HepG2 (cell line): ENCODE data around the gene AKAP8.

Source experiments
- SNRNP70 ChIP-seq: fragments of 200-400 bp; formaldehyde crosslinking; IDR thresholded peaks from 2 replicates; pipeline ENCODE4 v1.6.1; 2017; ENCODE audit warnings: mild to moderate bottlenecking, low read depth, low read length, moderate library complexity
- TF ChIP-seq, protein P1 (sequence below): sonication (generic); formaldehyde crosslinking; IDR thresholded peaks from 2 replicates; pipeline ENCODE4 v1.8.0; 2022; ENCODE audit warnings: missing genetic modification reagents, mild to moderate bottlenecking, moderate library complexity, borderline replicate concordance

DNA sequence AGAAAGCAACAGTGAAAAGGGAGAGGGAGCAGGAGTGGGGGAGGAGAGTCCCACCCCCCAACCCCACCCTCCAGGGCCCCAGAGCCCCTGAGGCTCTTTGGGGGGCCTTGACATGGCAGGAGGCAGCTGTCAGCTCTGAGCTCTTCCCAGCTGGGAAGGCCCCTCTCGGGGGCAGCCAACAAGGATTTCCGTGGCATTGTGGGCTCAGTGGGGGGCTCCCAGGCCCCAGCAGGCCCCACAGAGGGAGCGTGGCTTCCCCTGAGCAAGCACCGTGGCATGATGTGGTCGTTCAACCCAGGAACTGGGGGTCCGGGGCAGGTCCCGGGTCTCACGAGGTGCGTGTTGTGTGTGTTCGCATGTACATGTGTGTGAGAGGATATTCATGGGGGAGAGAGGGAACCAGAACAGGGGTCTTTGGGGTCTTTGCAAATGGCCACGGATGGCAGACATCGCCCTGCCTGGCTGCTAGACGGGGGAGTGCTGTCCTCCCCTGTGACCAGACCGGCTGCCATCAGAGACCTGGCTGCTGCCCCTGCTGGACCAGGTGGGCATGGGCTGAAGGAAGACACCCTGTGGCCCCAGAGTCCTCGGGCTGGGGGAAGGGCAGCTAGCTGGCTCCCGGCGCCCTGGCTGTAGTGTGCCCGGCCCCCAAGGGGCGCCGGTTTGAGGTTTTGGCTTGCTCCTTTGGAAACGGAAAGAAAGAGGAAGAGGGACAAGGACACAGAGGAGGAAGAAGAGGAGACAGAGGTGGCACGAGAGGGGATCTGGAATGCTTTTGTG lies 42.9 kb upstream of the AKAP8 start:
- TF ChIP-seq, protein P1, sequence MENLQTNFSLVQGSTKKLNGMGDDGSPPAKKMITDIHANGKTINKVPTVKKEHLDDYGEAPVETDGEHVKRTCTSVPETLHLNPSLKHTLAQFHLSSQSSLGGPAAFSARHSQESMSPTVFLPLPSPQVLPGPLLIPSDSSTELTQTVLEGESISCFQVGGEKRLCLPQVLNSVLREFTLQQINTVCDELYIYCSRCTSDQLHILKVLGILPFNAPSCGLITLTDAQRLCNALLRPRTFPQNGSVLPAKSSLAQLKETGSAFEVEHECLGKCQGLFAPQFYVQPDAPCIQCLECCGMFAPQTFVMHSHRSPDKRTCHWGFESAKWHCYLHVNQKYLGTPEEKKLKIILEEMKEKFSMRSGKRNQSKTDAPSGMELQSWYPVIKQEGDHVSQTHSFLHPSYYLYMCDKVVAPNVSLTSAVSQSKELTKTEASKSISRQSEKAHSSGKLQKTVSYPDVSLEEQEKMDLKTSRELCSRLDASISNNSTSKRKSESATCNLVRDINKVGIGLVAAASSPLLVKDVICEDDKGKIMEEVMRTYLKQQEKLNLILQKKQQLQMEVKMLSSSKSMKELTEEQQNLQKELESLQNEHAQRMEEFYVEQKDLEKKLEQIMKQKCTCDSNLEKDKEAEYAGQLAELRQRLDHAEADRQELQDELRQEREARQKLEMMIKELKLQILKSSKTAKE (CRISPR knock-in tag), result no peak
- TF ChIP-seq SNRNP70, result no peak
